Endothelial cell of umbilical vein (primary cell): Measurements from ENCODE around the gene MRPS34. TPM values are rescaled to one million over a fixed set of nuclear protein-coding genes. Genes with fewer than 3 reads are reported as not detected.

Experiments used
- BruUV-seq: library from RNA; stranded (reverse); fragments of 400-500 nt; replicated peaks from 2 replicates; lab custom pipeline; 2021; lab: Mats Ljungman, UMichigan
- CTCF ChIA-PET: fragments of 300-600, 350-600 bp; sonication (Branson Sonifier 250); formaldehyde crosslinking; loops from one replicate; lab custom pipeline; 2021; ENCODE audit warnings: antibody characterized with exemption, inconsistent platforms; lab: Charles Lee
- POLR2A ChIA-PET: fragments of 300-600, 350-600 bp; sonication (Branson Sonifier 250); formaldehyde crosslinking; loops from one replicate; lab custom pipeline; 2021; ENCODE audit warnings: antibody characterized with exemption, inconsistent platforms; lab: Charles Lee
- DNase-seq: peaks from one replicate; pipeline ENCODE4 v3.0.0-alpha.2; 2011; ENCODE audit warnings: low read depth, low spot score
- FAIRE-seq: peaks from 2 replicates; lab custom pipeline; 2011; peaks lifted over from hg19 to GRCh38; lab: Jason Lieb, UNC
- H2AFZ ChIP-seq: 2 replicates; pipeline ENCODE4 v1.6.0; 2012; ENCODE audit warnings: low read depth, low read length, control low read depth, inconsistent platforms
- H3K27ac ChIP-seq: 2 replicates; pipeline ENCODE4 v1.5.1; 2011; ENCODE audit warnings: low read depth, mild to moderate bottlenecking, control low read depth, low read length, moderate library complexity; ENCODE audit not compliant: insufficient read depth
- H3K27me3 ChIP-seq, 2 experiments: 2 replicates each; pipeline versions ENCODE4 v1.6.0 to v1.6.1; 2011; ENCODE audit warnings: low read length in 2 of 2, mixed read lengths in 1 of 2; ENCODE audit not compliant: control insufficient read depth in 2 of 2, insufficient read depth in 2 of 2
- H3K36me3 ChIP-seq, 2 experiments: 2 replicates in 1 of 2; 3 replicates in 1 of 2; pipeline ENCODE4 v1.5.1; 2011; ENCODE audit warnings: low read length in 2 of 2, mild to moderate bottlenecking in 1 of 2, moderate library complexity in 1 of 2; ENCODE audit not compliant: control insufficient read depth in 2 of 2, insufficient read depth in 2 of 2; ENCODE audit errors: extremely low read depth in 1 of 2
- H3K4me1 ChIP-seq: 3 replicates; pipeline ENCODE4 v1.5.1; 2011; ENCODE audit warnings: mild to moderate bottlenecking, low read length; ENCODE audit not compliant: control insufficient read depth, insufficient read depth; ENCODE audit errors: extremely low read depth
- H3K4me2 ChIP-seq: 2 replicates; pipeline ENCODE4 v1.6.1; 2011; ENCODE audit warnings: low read length, control low read depth, mixed read lengths; ENCODE audit not compliant: insufficient read depth
- H3K4me3 ChIP-seq, 3 experiments: fragments of 200-600 bp in 1 of 3; sonication (generic), shearing (Covaris generic) in 1 of 3; replicated peaks in 1 of 3; 2 replicates each; pipeline ENCODE4 v1.5.1; 2011 to 2016; ENCODE audit warnings: control low read depth in 3 of 3, low read length in 3 of 3, mild to moderate bottlenecking in 2 of 3, inconsistent platforms in 1 of 3, low read depth in 1 of 3, moderate library complexity in 1 of 3; ENCODE audit not compliant: insufficient read depth in 1 of 3
- H3K79me2 ChIP-seq: 2 replicates; pipeline ENCODE4 v1.6.0; 2012; ENCODE audit warnings: low read length, inconsistent platforms; ENCODE audit not compliant: control insufficient read depth, insufficient read depth
- H3K9ac ChIP-seq: replicated peaks from 2 replicates; pipeline ENCODE3; 2011; ENCODE audit warnings: low read length, control low read depth; ENCODE audit not compliant: insufficient read depth; ENCODE audit errors: extremely low read depth
- H3K9me1 ChIP-seq: replicated peaks from 3 replicates; pipeline ENCODE4 v1.6.0; 2011; ENCODE audit warnings: mild to moderate bottlenecking, low read length; ENCODE audit not compliant: control insufficient read depth, insufficient read depth; ENCODE audit errors: extremely low read depth
- H3K9me3 ChIP-seq: replicated peaks from 2 replicates; pipeline ENCODE4 v1.5.1; 2012; ENCODE audit warnings: low read length, inconsistent platforms; ENCODE audit not compliant: control insufficient read depth, insufficient read depth
- H4K20me1 ChIP-seq: replicated peaks from 2 replicates; pipeline ENCODE3; 2011; ENCODE audit warnings: mild to moderate bottlenecking, low read length; ENCODE audit not compliant: control insufficient read depth, insufficient read depth; ENCODE audit errors: extremely low read depth
- EZH2 ChIP-seq: IDR thresholded peaks from 2 replicates; pipeline ENCODE4 v1.6.1; 2012; ENCODE audit warnings: borderline replicate concordance, low read depth, mild to moderate bottlenecking, moderate library complexity, low read length, inconsistent platforms; ENCODE audit not compliant: severe bottlenecking
- FOS ChIP-seq: IDR thresholded peaks from 2 replicates; pipeline ENCODE4 v1.6.1; 2011; ENCODE audit warnings: mild to moderate bottlenecking, low read length, moderate library complexity, borderline replicate concordance; ENCODE audit not compliant: insufficient read depth
- GATA2 ChIP-seq: IDR thresholded peaks from 2 replicates; pipeline ENCODE4 v1.7.0; 2011; ENCODE audit warnings: low read depth, mild to moderate bottlenecking, moderate library complexity, mixed read lengths, low read length; ENCODE audit not compliant: insufficient read length, insufficient read depth
- JUN ChIP-seq: IDR thresholded peaks from 2 replicates; pipeline ENCODE4 v1.6.1; 2011; ENCODE audit warnings: borderline replicate concordance, low read depth; ENCODE audit not compliant: insufficient read length, insufficient read depth
- MYC ChIP-seq: IDR thresholded peaks from one replicate; pipeline ENCODE4 v1.6.1; 2011; ENCODE audit warnings: mild to moderate bottlenecking, low read depth, low read length
- POLR2A ChIP-seq: IDR thresholded peaks from 2 replicates; pipeline ENCODE4 v1.6.1; 2012; ENCODE audit warnings: low read depth, mild to moderate bottlenecking, control low read depth, low read length
- POLR2AphosphoS5 ChIP-seq: IDR thresholded peaks from 2 replicates; pipeline ENCODE4 v1.6.1; 2012; ENCODE audit warnings: low read depth, mild to moderate bottlenecking, control low read depth, low read length, moderate library complexity; ENCODE audit not compliant: insufficient read depth
- dilution Hi-C: fragments of 300-500 bp; cut with MboI; formaldehyde crosslinking; loops from one replicate; pipeline ENCODE4 v1.15.0; 2019; ENCODE audit warnings: low sequenced_read_pairs; ENCODE audit not compliant: extremely low pct_ligation_motif_present
- intact Hi-C: fragments of 100-400 bp; cut with micrococcal nuclease; formaldehyde crosslinking; loops from one replicate; pipeline ENCODE4 v1.10.0; 2022
- polyA plus RNA-seq, 4 experiments: library from polyadenylated mRNA; depleted of rRNA in 3 of 4; stranded (reverse) in 3 of 4; unstranded in 1 of 4; fragments of >200 nt; gene quantifications; 2 replicates each; pipeline versions ENCODE4 v1.2.1 to v1.2.3, GENCODE V29; 2011 to 2012; ENCODE audit warnings: missing spikeins in 1 of 4
- total RNA-seq: library from RNA; stranded (reverse); gene quantifications from 2 replicates; pipeline ENCODE4 v1.2.3, GENCODE V29; 2021
- TF ChIP-seq, protein P1 (sequence below): IDR thresholded peaks from 2 replicates; pipeline ENCODE4 v1.6.1; 2011; ENCODE audit not compliant: insufficient read depth, insufficient read length
- TF ChIP-seq, protein P2 (sequence below), 2 donors: IDR thresholded peaks; 1 replicate in 1 of 2; 2 replicates in 1 of 2; pipeline ENCODE4 v1.5.1; 2011; ENCODE audit warnings: low read length in 2 of 2, mild to moderate bottlenecking in 2 of 2, moderate library complexity in 2 of 2, control low read depth in 1 of 2, inconsistent platforms in 1 of 2, low read depth in 1 of 2; ENCODE audit not compliant: insufficient read depth in 1 of 2; ENCODE audit errors: extremely low read depth in 1 of 2

The MRPS34 gene
- total and polyA plus RNA-seq, 2 donors (not counting 3 experiments of a cell fraction or from before 2014, with no cell fraction given) = 82.1 to 102 TPM

DNA sequence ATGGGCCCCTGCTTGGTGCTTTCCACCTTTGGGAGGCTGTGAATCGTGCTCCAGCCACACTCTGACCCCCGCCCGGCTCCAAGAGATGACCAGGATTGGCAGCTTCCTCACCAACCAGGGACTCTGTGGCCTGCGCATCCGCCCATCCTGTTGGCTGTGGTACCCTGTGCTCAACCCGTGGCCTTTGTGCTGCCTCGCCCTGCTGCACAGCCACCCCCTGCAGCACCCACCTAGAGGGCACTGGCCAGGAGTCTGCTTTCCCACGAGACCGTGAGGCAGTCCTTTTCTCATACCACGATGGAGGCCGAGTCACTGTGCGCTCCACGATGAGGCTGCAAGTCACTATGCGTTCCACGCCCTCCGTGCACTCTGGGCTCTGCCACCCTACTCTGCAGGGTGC lies 21.0 kb downstream of the MRPS34 start:
- Histone ChIP-seq H4K20me1 (no peaks in the 10 kb centered on the region), H3K9me1 (no peaks in the 10 kb centered on the region), H2AFZ (no peak overlapping the region), H3K27ac (no peak overlapping the region), H3K9ac (no peak overlapping the region), H3K4me2 (no peak overlapping the region), H3K36me3 (peaks cover 7 to 44% of the 10 kb centered on the region in 2 experiments), H3K27me3 (no peaks in the 10 kb centered on the region), H3K4me3 (no peak overlapping the region), H3K9me3 (no peaks in the 10 kb centered on the region), H3K4me1 (no peaks in the 10 kb centered on the region), H3K79me2 (no peaks in the 10 kb centered on the region)
- intact Hi-C loops = no loop called here
- TF ChIP-seq JUN (no peak), POLR2A (no peak), FOS (no peak), EZH2 (no peak), MYC (no peak), POLR2AphosphoS5 (no peak), GATA2 (no peak)
- TF ChIP-seq, protein P1, sequence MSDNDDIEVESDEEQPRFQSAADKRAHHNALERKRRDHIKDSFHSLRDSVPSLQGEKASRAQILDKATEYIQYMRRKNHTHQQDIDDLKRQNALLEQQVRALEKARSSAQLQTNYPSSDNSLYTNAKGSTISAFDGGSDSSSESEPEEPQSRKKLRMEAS = no peak
- TF ChIP-seq, protein P2, sequence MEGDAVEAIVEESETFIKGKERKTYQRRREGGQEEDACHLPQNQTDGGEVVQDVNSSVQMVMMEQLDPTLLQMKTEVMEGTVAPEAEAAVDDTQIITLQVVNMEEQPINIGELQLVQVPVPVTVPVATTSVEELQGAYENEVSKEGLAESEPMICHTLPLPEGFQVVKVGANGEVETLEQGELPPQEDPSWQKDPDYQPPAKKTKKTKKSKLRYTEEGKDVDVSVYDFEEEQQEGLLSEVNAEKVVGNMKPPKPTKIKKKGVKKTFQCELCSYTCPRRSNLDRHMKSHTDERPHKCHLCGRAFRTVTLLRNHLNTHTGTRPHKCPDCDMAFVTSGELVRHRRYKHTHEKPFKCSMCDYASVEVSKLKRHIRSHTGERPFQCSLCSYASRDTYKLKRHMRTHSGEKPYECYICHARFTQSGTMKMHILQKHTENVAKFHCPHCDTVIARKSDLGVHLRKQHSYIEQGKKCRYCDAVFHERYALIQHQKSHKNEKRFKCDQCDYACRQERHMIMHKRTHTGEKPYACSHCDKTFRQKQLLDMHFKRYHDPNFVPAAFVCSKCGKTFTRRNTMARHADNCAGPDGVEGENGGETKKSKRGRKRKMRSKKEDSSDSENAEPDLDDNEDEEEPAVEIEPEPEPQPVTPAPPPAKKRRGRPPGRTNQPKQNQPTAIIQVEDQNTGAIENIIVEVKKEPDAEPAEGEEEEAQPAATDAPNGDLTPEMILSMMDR (IDR thresholded peaks at IDR 0.05; ENCODE audit: extremely low read depth in 1 of 2, insufficient read depth in 1 of 2, low read depth in 1 of 2, low read length in 2 of 2) = no peak
- BruUV-seq = no TSS peak
- DNase-seq (no peak), FAIRE-seq (no peak)
- dilution Hi-C loops = no loop called here
- ChIA-PET CTCF (interaction anchor here (0.8 to 1.3 kb wide), 2 partner anchors 19 to 74 kb away, joined by 3 read pairs; partner anchors contain the start of gene JPT2), POLR2A (no interaction called here)
